ENCODE data around the gene ATRN.
"Not testable (repeated sequence)": the region's sequence is repeated elsewhere in the genome, so short reads cannot be mapped to it uniquely, and the experiment has no call there.

The ATRN gene

DNA sequence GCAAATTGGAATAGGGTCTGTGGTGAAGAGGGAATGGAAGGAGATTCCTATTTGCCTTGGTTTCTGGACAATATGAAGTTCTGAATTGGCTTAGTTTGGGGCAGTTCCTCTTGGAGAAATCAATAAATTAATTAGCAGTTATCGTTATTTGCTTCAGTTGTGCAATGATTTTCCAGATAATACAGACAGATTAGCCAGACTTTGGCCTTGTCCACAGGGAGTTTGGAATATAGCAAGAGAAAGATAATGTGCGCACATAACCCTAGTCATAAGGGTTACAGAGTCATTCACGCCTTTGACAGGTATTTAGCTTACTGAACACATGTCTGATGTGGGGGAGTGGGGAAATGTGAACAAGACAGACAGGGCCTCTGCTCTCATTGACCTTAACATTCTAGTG is 1.3 kb downstream of the ATRN start:
- Histone ChIP-seq H3K9ac (ENCODE audit: low read length) (no peak overlapping the region), H3K27ac (ENCODE audit: low read depth, low read length) (no peak overlapping the region), H3K4me1 (ENCODE audit: control insufficient read depth, insufficient read depth, low read length) (peaks cover 13% of the 10 kb centered on the region), H3K27me3 (ENCODE audit: control insufficient read depth, insufficient read depth, low read length) (no peaks in the 10 kb centered on the region), H3K36me3 (ENCODE audit: control insufficient read depth, insufficient read depth, low read length) (no peaks in the 10 kb centered on the region), H3K4me3 (ENCODE audit: low read length) (peak overlapping the region; percentile 93)

DNA sequence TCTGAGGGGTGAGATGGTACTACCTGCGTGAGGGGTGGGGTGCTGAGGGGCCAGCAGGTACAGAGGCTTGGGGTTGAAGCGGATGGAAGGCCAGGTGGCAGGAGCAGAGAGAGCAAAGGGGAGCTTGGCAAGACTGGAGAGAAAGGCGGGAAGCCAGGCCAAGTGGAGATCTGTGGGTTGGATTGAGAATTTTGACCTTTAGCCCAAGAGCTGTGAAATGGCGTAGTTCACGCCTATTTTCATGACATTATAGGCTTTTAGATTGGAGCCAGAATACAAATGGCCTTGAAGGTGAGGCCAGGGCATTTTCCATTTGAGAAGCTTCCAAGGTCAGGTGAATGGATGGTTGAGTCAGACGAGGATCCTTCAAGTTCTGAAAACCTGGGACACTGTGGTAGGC is 2.5 kb downstream of the ATRN start:
- no peak overlapping the region for H3K27ac ChIP-seq (ENCODE audit: low read depth, low read length)
- no peaks in the 10 kb centered on the region for H3K36me3 ChIP-seq (ENCODE audit: control insufficient read depth, insufficient read depth, low read length)
- no peaks in the 10 kb centered on the region for H3K27me3 ChIP-seq (ENCODE audit: control insufficient read depth, insufficient read depth, low read length)
- no peak overlapping the region for H3K9ac ChIP-seq (ENCODE audit: low read length)
- peaks cover 13% of the 10 kb centered on the region for H3K4me1 ChIP-seq (ENCODE audit: control insufficient read depth, insufficient read depth, low read length)
- H3K4me3 ChIP-seq (ENCODE audit: low read length), result no peak overlapping the region

DNA sequence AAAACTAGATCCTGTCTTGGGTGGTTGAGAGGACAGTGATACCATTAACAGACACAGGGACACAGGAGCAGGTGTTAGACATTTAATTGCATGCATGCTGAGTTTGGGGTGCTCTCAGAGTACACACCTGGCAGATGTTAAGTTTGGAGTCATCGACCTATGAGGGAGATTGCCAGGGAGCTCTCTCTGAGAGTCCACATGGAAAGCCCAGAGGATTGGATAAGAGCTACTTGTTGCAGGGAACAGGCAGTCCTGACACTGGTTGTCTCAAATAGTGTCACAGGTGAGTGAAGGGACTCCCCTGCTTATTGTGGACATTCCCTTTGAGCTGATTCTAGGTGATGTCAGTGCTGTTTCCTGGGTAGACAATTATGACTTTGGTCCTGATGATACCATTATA is 3.1 kb downstream of the ATRN start:
- H3K9ac ChIP-seq (ENCODE audit: low read length), result no peak overlapping the region
- no peaks in the 10 kb centered on the region for H3K36me3 ChIP-seq (ENCODE audit: control insufficient read depth, insufficient read depth, low read length)
- no peak overlapping the region for H3K27ac ChIP-seq (ENCODE audit: low read depth, low read length)
- H3K4me3 ChIP-seq (ENCODE audit: low read length), result no peak overlapping the region
- H3K4me1 ChIP-seq (ENCODE audit: control insufficient read depth, insufficient read depth, low read length), result peaks cover 13% of the 10 kb centered on the region
- H3K27me3 ChIP-seq (ENCODE audit: control insufficient read depth, insufficient read depth, low read length), result no peaks in the 10 kb centered on the region

DNA sequence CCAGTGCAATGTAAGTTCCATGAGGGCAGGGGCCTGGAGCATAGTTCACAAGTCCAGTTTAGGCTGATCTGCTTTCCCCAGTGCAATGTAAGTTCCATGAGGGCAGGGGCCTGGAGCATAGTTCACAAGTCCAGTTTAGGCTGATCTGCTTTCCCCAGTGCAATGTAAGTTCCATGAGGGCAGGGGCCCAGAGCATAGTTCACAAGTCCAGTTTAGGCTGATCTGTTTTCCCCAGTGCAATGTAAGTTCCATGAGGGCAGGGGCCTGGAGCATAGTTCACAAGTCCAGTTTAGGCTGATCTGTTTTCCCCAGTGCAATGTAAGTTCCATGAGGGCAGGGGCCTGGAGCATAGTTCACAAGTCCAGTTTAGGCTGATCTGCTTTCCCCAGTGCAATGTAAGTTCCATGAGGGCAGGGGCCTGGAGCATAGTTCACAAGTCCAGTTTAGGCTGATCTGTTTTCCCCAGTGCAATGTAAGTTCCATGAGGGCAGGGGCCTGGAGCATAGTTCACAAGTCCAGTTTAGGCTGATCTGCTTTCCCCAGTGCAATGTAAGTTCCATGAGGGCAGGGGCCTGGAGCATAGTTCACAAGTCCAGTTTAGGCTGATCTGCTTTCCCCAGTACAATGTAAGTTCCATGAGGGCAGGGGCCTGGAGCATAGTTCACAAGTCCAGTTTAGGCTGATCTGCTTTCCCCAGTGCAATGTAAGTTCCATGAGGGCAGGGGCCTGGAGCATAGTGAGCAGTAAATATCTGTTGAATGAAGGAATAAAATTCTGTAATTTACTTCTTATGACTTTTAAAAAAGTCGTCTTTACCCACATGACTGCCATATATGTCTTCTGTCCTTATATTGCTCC is 6.4 kb downstream of the ATRN start:
- H3K4me3 ChIP-seq (ENCODE audit: low read length); H3K27ac ChIP-seq (ENCODE audit: low read depth, low read length); H3K36me3 ChIP-seq (ENCODE audit: control insufficient read depth, insufficient read depth, low read length); H3K27me3 ChIP-seq (ENCODE audit: control insufficient read depth, insufficient read depth, low read length); H3K4me1 ChIP-seq (ENCODE audit: control insufficient read depth, insufficient read depth, low read length); H3K9ac ChIP-seq (ENCODE audit: low read length): not testable (repeated sequence)

DNA sequence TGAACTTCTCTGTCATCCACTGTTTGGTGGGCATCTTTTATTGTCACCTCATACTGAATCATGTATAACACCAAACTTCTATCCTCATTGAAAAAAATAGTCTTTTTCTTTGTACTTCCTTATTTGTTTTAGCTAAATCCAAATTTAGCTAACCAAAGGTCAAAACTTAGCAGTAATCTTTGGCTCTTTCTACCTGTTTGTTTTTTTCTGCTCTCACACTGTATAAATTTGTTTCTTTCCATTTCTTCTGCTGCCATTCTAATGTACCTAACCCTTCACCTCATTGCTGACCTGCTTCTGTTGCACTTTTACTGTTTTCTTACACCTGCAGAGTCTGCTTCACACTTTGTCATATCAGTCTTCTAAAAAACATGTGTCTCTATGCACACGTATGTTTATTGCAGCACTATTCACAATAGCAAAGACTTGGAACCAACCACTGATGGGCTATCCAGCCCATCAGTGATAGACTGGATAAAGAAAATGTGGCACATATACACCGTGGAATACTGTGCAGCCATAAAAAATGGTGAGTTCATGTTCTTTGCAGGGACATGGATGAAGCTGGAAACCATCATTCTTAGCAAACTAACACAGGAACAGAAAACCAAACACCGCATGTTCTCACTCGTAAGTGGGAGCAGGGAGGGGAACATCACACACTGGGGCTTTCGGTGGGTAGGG is 7.2 kb downstream of the ATRN start:
- Histone ChIP-seq H3K27ac (ENCODE audit: low read depth, low read length) (no peak overlapping the region), H3K9ac (ENCODE audit: low read length) (no peak overlapping the region), H3K27me3 (ENCODE audit: control insufficient read depth, insufficient read depth, low read length) (no peaks in the 10 kb centered on the region), H3K36me3 (ENCODE audit: control insufficient read depth, insufficient read depth, low read length) (no peaks in the 10 kb centered on the region), H3K4me3 (ENCODE audit: low read length) (no peak overlapping the region), H3K4me1 (ENCODE audit: control insufficient read depth, insufficient read depth, low read length) (no peaks in the 10 kb centered on the region)

DNA sequence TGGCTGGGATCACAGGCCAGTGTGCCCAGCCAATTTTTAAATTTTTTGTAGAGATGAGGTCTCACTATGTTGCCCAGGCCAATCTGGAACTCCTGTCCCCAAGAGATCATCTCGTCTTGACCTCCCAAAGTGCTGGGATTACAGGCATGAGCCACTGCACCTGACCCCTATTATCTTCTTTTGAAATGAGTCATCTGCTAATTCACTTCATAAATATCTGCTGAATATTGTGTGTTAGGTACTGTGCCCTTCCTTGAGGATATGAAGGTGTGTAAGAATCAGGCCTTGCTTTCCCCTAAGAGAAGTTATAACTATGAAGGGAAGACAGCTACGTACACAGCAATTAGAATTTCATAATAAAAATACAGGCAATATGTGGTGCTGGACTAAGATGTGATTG is 8.2 kb downstream of the ATRN start:
- no peaks in the 10 kb centered on the region for H3K36me3 ChIP-seq (ENCODE audit: control insufficient read depth, insufficient read depth, low read length)
- H3K9ac ChIP-seq (ENCODE audit: low read length), result no peak overlapping the region
- H3K27me3 ChIP-seq (ENCODE audit: control insufficient read depth, insufficient read depth, low read length), result no peaks in the 10 kb centered on the region
- no peak overlapping the region for H3K4me3 ChIP-seq (ENCODE audit: low read length)
- H3K27ac ChIP-seq (ENCODE audit: low read depth, low read length), result no peak overlapping the region
- no peaks in the 10 kb centered on the region for H3K4me1 ChIP-seq (ENCODE audit: control insufficient read depth, insufficient read depth, low read length)

DNA sequence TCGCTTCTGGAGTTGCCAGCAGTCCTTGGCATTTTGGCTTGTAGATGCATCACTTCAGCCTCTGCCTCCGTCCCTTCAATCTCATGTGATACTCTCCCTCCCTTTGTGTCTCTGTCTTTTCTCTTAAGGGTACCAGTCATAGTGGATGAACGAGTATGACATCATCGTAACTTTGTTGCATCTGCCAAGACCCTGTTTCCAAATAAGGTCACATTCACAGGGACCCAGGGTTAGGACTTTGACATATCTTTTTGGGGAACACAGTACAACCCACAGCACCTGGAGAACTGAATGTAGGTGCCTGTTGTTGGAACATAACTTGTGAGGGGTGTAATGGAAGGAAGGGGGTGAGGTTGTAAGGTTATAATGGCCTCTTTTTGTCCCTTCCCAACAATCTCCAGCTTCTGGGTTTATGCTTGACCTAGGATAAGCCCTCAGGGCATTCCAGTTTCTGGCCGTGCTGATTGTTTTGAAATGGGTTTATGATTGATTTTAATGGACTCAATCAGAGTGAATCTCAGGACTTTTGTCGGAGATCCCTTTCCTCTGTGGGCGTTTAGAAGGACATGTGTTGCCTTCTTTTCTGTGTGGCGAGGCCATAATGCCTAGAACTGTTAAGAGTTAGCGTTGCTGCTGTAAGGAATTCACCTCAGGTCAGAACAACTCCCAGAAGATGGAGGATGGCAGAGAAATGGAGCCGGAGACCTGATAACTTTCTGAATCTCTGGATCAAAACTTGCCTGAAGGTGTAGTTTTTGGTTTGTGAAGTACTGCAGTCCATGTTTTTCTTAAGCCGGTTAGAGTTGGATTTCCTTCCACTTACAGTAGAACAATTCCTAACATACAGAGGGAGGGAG is 9.2 kb downstream of the ATRN start:
- no peak overlapping the region for H3K27ac ChIP-seq (ENCODE audit: low read depth, low read length)
- no peak overlapping the region for H3K4me3 ChIP-seq (ENCODE audit: low read length)
- no peaks in the 10 kb centered on the region for H3K4me1 ChIP-seq (ENCODE audit: control insufficient read depth, insufficient read depth, low read length)

DNA sequence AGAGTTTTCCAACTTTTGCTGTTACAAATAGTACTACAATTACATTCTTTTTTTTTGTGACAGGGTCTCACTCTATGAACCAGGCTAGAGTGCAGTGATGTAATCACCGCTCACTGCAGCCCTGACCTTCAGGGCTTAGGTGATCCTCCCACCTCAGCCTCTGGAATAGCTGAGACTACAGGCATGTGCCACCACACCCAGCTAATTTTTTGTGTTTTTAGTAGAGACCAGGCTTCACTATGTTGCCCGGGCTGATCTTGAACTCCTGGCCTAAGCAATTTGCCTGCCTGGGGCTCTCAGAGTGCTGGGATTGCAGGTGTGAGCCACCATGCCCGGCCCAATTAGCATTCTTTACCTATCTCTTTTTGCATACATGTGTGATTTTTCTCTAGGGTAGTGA is 12.5 kb downstream of the ATRN start:
- no peaks in the 10 kb centered on the region for H3K4me1 ChIP-seq (ENCODE audit: control insufficient read depth, insufficient read depth, low read length)
- no peaks in the 10 kb centered on the region for H3K27me3 ChIP-seq (ENCODE audit: control insufficient read depth, insufficient read depth, low read length)
- H3K27ac ChIP-seq (ENCODE audit: low read depth, low read length), result no peak overlapping the region
- no peak overlapping the region for H3K4me3 ChIP-seq (ENCODE audit: low read length)
- H3K9ac ChIP-seq (ENCODE audit: low read length), result no peak overlapping the region
- no peaks in the 10 kb centered on the region for H3K36me3 ChIP-seq (ENCODE audit: control insufficient read depth, insufficient read depth, low read length)

More for the DNA sequence above, 9.2 kb downstream of the ATRN start:
- no peak overlapping the region for H3K9ac ChIP-seq (ENCODE audit: low read length)
- H3K36me3 ChIP-seq (ENCODE audit: control insufficient read depth, insufficient read depth, low read length), result no peaks in the 10 kb centered on the region
- H3K27me3 ChIP-seq (ENCODE audit: control insufficient read depth, insufficient read depth, low read length), result no peaks in the 10 kb centered on the region

DNA sequence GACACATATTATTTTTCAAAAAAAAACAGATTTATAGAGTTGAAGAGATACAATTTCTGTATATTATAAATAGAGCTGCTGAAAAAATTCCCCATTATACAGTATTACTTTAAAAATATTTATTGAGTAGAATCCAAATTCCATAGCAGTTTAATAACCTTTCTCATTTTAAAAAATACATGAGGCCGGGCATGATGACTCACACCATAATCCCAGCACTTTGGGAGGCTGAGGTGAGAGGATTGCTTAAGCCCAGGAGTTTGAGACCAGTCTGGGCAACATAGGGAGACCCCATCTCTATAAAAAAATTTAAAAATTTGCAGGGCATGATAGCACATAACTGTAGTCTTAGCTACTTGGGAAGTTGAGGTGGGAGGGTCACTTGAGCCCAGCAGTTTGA is 13.0 kb downstream of the ATRN start:
- no peak overlapping the region for H3K4me3 ChIP-seq (ENCODE audit: low read length)
- no peaks in the 10 kb centered on the region for H3K27me3 ChIP-seq (ENCODE audit: control insufficient read depth, insufficient read depth, low read length)
- no peaks in the 10 kb centered on the region for H3K4me1 ChIP-seq (ENCODE audit: control insufficient read depth, insufficient read depth, low read length)
- H3K27ac ChIP-seq (ENCODE audit: low read depth, low read length), result no peak overlapping the region
- no peak overlapping the region for H3K9ac ChIP-seq (ENCODE audit: low read length)
- H3K36me3 ChIP-seq (ENCODE audit: control insufficient read depth, insufficient read depth, low read length), result no peaks in the 10 kb centered on the region

DNA sequence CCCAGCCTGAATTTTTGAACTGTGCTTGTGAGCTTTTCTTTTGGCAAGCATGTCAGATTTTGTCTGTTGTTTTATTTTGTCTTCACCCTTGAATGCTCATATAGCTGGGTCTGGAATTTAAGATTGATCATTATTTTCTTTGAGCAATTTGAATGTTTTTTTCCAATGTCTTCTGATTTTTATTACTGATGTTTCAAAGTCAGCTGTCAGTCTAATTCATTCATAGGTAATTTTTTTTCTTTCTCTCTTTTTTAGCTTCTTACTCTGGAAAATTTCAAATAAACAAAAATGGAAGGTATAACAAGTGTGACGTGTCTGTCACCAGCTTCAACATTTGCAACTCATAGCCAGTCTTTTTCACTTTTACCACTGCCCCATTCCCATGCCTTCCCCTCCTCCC is 15.1 kb downstream of the ATRN start:
- no peaks in the 10 kb centered on the region for H3K36me3 ChIP-seq (ENCODE audit: control insufficient read depth, insufficient read depth, low read length)
- H3K27ac ChIP-seq (ENCODE audit: low read depth, low read length), result no peak overlapping the region
- H3K4me1 ChIP-seq (ENCODE audit: control insufficient read depth, insufficient read depth, low read length), result no peaks in the 10 kb centered on the region
- H3K4me3 ChIP-seq (ENCODE audit: low read length), result no peak overlapping the region
- H3K9ac ChIP-seq (ENCODE audit: low read length), result no peak overlapping the region
- no peaks in the 10 kb centered on the region for H3K27me3 ChIP-seq (ENCODE audit: control insufficient read depth, insufficient read depth, low read length)

DNA sequence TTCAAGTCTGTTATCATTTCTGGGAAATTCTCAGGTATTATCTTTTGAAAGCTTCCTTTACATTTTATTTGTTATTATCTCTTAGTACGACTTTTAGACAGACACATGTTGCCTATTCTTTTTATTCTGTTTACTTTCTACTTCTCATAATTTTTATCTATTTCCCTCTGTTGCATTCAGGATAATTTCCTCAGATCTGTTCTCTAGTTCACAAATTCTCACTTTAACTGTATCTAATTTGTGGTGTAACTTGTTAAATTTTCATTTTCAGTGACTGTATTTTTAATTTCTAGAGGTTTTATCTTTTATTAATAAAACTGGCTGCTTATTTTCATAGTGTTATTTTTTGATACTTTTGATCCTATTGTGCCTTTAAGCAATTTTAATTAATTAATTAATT is 16.0 kb downstream of the ATRN start:
- Histone ChIP-seq H3K9ac (ENCODE audit: low read length) (no peak overlapping the region), H3K27ac (ENCODE audit: low read depth, low read length) (no peak overlapping the region), H3K4me1 (ENCODE audit: control insufficient read depth, insufficient read depth, low read length) (no peaks in the 10 kb centered on the region), H3K36me3 (ENCODE audit: control insufficient read depth, insufficient read depth, low read length) (no peaks in the 10 kb centered on the region), H3K4me3 (ENCODE audit: low read length) (no peak overlapping the region), H3K27me3 (ENCODE audit: control insufficient read depth, insufficient read depth, low read length) (no peaks in the 10 kb centered on the region)

DNA sequence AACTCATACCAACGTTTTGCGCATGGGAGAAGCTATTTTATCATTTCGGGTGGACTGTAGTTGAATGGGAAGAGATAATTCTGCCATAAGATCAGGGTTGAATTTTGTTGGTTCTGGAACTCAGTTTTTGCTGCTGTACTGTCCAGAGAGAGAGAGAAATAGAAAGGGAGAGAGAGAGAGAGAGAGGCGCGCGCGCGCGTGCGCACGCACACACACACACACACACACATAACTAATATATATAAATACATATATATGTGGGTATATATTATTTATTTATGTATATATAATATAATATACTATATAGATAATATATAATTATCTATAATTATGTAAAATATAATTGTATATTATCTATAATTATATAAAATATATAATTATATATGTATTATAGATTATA is 21.9 kb downstream of the ATRN start:
- Histone ChIP-seq H3K9ac (ENCODE audit: low read length) (no peak overlapping the region), H3K4me1 (ENCODE audit: control insufficient read depth, insufficient read depth, low read length) (no peaks in the 10 kb centered on the region), H3K36me3 (ENCODE audit: control insufficient read depth, insufficient read depth, low read length) (no peaks in the 10 kb centered on the region), H3K27me3 (ENCODE audit: control insufficient read depth, insufficient read depth, low read length) (no peaks in the 10 kb centered on the region), H3K27ac (ENCODE audit: low read depth, low read length) (no peak overlapping the region), H3K4me3 (ENCODE audit: low read length) (no peak overlapping the region)

All from rectal smooth muscle tissue (tissue), 1 donor.